Muscle layer of duodenum (tissue), 2 donors: ENCODE data around the gene CDH12.
"Not testable (repeated sequence)": the region's sequence is repeated elsewhere in the genome, so short reads cannot be mapped to it uniquely, and the experiment has no call there.

Experiments used
- H3K27ac ChIP-seq: one replicate; pipeline ENCODE4 v1.7.0; 2013; ENCODE audit warnings: mild to moderate bottlenecking, low read length
- H3K27me3 ChIP-seq: one replicate; pipeline ENCODE4 v1.7.0; 2013; ENCODE audit warnings: low read depth, mild to moderate bottlenecking, control low read depth, low read length
- H3K36me3 ChIP-seq, 2 donors: one replicate each; pipeline ENCODE4 v1.7.0; 2013; ENCODE audit warnings: low read length in 2 of 2, control low read depth in 1 of 2, mild to moderate bottlenecking in 1 of 2; ENCODE audit not compliant: insufficient read depth in 2 of 2, control insufficient read depth in 1 of 2
- H3K4me1 ChIP-seq, 2 donors: one replicate each; pipeline ENCODE4 v1.7.0; 2013; ENCODE audit warnings: low read length in 2 of 2, mild to moderate bottlenecking in 2 of 2, control low read depth in 1 of 2, moderate library complexity in 1 of 2; ENCODE audit not compliant: insufficient read depth in 2 of 2, control insufficient read depth in 1 of 2
- H3K4me3 ChIP-seq, 2 donors: one replicate each; pipeline ENCODE4 v1.7.0; 2013; ENCODE audit warnings: low read length in 2 of 2, low read depth in 1 of 2, mild to moderate bottlenecking in 1 of 2
- H3K9me3 ChIP-seq, 2 donors: one replicate each; pipeline ENCODE4 v1.7.0; 2013; ENCODE audit warnings: low read length in 2 of 2, control low read depth in 1 of 2, mild to moderate bottlenecking in 1 of 2; ENCODE audit not compliant: control insufficient read depth in 1 of 2
- donor health status: healthy.

The CDH12 gene

GRCh38 chr5:22151801-22152200 lies 701.3 kb downstream of the CDH12 start:
- H3K27me3 ChIP-seq, H3K36me3 ChIP-seq, H3K27ac ChIP-seq, H3K9me3 ChIP-seq, H3K4me3 ChIP-seq, H3K4me1 ChIP-seq: not testable (repeated sequence)

- H3K4me1 ChIP-seq: not testable (repeated sequence)
These were observed 712.7 kb downstream of the CDH12 start for GRCh38 chr5:22140418-22140817.

DNA sequence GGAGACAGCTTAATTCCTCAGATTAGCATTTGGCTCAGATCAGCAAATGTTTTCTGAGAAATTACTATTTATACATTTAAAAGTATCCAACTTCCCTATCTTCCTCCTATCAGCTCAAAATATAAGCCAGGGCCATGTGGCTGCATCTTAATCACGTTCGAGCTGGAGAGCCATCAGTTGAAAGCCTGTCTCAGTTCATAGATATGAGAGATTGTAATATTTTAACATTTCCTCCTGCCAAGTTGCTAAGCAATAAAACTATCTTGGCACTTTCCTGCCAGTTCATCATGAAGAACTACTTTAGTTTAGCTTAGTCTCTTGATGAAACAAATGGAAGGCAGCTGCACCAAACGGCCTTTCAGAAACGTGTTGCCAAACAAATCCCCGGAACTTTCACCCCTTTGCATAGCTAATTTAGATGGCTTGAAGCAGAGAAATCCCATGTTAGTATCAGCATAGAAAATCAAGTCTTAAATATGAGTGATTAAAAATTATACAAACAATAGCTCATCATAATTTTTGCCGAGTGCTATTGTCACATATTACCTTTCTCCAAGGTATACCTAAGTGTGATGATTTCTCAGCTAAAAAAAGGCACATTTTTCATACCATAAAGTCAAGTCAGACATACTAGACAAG lies 713.4 kb downstream of the CDH12 start:
- not testable (repeated sequence) for H3K4me3 ChIP-seq, H3K9me3 ChIP-seq, H3K4me1 ChIP-seq, H3K36me3 ChIP-seq, H3K27ac ChIP-seq, H3K27me3 ChIP-seq

More at GRCh38 chr5:22140418-22140817, 712.7 kb downstream of the CDH12 start:
- not testable (repeated sequence) for H3K36me3 ChIP-seq, H3K27me3 ChIP-seq, H3K4me3 ChIP-seq, H3K9me3 ChIP-seq, H3K27ac ChIP-seq

- Histone ChIP-seq H3K4me3 (no peak overlapping the region), H3K27ac (no peak overlapping the region), H3K4me1 (no peaks in the 10 kb centered on the region), H3K27me3 (no peaks in the 10 kb centered on the region), H3K9me3 (no peaks in the 10 kb centered on the region), H3K36me3 (no peaks in the 10 kb centered on the region)
These were observed 741.8 kb downstream of the CDH12 start for GRCh38 chr5:22111320-22111719.

- H3K4me3 ChIP-seq: no peak overlapping the region
- H3K9me3 ChIP-seq: no peaks in the 10 kb centered on the region
- no peaks in the 10 kb centered on the region for H3K4me1 ChIP-seq
- H3K27me3 ChIP-seq: no peaks in the 10 kb centered on the region
- H3K36me3 ChIP-seq: no peaks in the 10 kb centered on the region
- H3K27ac ChIP-seq: no peak overlapping the region
These were observed 743.8 kb downstream of the CDH12 start for GRCh38 chr5:22109315-22109714.

GRCh38 chr5:22108545-22108944 lies 744.6 kb downstream of the CDH12 start:
- Histone ChIP-seq H3K27me3 (no peaks in the 10 kb centered on the region), H3K36me3 (no peaks in the 10 kb centered on the region), H3K4me3 (no peak overlapping the region), H3K4me1 (no peaks in the 10 kb centered on the region), H3K27ac (no peak overlapping the region), H3K9me3 (no peaks in the 10 kb centered on the region)

- no peaks in the 10 kb centered on the region for H3K9me3 ChIP-seq
- H3K27me3 ChIP-seq: no peaks in the 10 kb centered on the region
- H3K4me1 ChIP-seq: no peaks in the 10 kb centered on the region
- H3K4me3 ChIP-seq: no peak overlapping the region
- H3K27ac ChIP-seq: no peak overlapping the region
- H3K36me3 ChIP-seq: no peaks in the 10 kb centered on the region
These were observed 750.3 kb downstream of the CDH12 start for GRCh38 chr5:22102823-22103359.

DNA sequence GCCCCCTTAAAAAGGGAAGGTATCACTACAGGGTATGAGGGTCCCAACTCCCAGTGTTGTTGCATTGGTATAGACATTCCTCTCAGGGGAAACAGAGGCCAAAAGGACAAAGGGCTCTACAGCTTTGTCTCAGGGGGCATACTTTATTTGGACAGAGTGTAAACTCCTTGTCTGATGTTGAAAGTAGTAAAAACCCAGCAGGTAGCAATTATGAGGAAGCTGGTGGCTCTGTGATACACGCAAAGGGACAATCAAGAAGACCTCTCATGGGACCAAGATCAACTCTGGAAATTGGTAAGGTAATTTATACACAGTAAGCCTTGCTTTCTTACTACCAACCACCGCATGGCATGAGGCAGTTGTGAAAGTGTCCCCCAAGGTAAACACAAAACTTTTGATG lies 764.6 kb downstream of the CDH12 start:
- Histone ChIP-seq H3K27ac (no peak overlapping the region), H3K9me3 (no peaks in the 10 kb centered on the region), H3K27me3 (no peaks in the 10 kb centered on the region), H3K36me3 (no peaks in the 10 kb centered on the region), H3K4me1 (no peaks in the 10 kb centered on the region), H3K4me3 (no peak overlapping the region)

GRCh38 chr5:22079566-22079965 lies 773.6 kb downstream of the CDH12 start:
- Histone ChIP-seq H3K4me3 (no peak overlapping the region), H3K4me1 (no peaks in the 10 kb centered on the region), H3K36me3 (no peaks in the 10 kb centered on the region), H3K27ac (no peak overlapping the region), H3K27me3 (no peaks in the 10 kb centered on the region), H3K9me3 (no peaks in the 10 kb centered on the region)

GRCh38 chr5:22079002-22079401 lies 774.1 kb downstream of the CDH12 start:
- H3K27ac ChIP-seq: no peak overlapping the region
- H3K27me3 ChIP-seq: no peaks in the 10 kb centered on the region
- H3K9me3 ChIP-seq: no peaks in the 10 kb centered on the region
- no peaks in the 10 kb centered on the region for H3K4me1 ChIP-seq
- H3K4me3 ChIP-seq: no peak overlapping the region
- no peaks in the 10 kb centered on the region for H3K36me3 ChIP-seq

DNA sequence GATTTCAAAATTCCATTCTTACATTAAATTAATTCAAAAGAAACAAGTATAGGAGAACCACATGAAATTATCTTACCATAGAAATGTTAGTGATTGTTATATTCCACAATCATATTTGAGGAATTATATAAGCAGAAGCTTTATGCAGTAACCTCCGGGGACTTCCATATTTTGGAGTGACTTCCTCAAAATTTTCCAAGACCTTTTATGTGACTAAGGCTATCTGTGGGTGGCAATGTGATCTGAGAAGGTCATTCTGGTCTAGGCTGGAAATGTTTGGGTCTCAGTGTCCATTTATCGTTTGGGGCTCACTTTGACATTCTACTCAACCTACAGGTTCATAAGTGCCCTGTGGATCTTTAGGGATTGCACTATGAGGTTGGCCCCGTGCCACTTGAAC lies 776.6 kb downstream of the CDH12 start:
- H3K4me3 ChIP-seq: no peak overlapping the region
- H3K36me3 ChIP-seq: no peaks in the 10 kb centered on the region
- H3K27me3 ChIP-seq: no peaks in the 10 kb centered on the region
- no peaks in the 10 kb centered on the region for H3K4me1 ChIP-seq
- no peaks in the 10 kb centered on the region for H3K9me3 ChIP-seq
- no peak overlapping the region for H3K27ac ChIP-seq

- H3K4me3 ChIP-seq: no peak overlapping the region
- no peaks in the 10 kb centered on the region for H3K36me3 ChIP-seq
- no peaks in the 10 kb centered on the region for H3K9me3 ChIP-seq
- H3K27me3 ChIP-seq: no peaks in the 10 kb centered on the region
- no peaks in the 10 kb centered on the region for H3K4me1 ChIP-seq
- no peak overlapping the region for H3K27ac ChIP-seq
These were observed 782.9 kb downstream of the CDH12 start for GRCh38 chr5:22070186-22070728.
